H1 (cell line): ENCODE measurements around the gene RUNX1. TPM values are rescaled to one million over a fixed set of nuclear protein-coding genes. Genes with fewer than 3 reads are reported as not detected.

Experiments
- RFX5 ChIP-seq: IDR thresholded peaks from 2 replicates; pipeline ENCODE4 v1.6.1; 2011; ENCODE audit warnings: low read depth, low read length, improper control_type of control experiment, borderline replicate concordance
- SP2 ChIP-seq: IDR thresholded peaks from 2 replicates; pipeline ENCODE4 v1.6.1; 2012; ENCODE audit warnings: mild to moderate bottlenecking, low read length, inconsistent platforms
- polyA plus RNA-seq, 7 experiments: library from polyadenylated mRNA; depleted of rRNA in 3 of 7; stranded (reverse) in 5 of 7; unstranded in 2 of 7; fragments of >200 nt in 5 of 7; fragments of 200-250 nt in 2 of 7; gene quantifications; 1 replicate in 5 of 7; 2 replicates in 1 of 7; 4 replicates in 1 of 7; pipeline versions ENCODE4 v1.2.1 to v1.2.3, GENCODE V29; 2011 to 2013; ENCODE audit warnings: missing spikeins in 2 of 7, mixed read lengths in 2 of 7
- total RNA-seq: library from RNA; stranded (reverse); fragmentation: NEBNext Ultra II Directional; extraction: Animal tissue kit (Norgen Biotek cat#: 25700); gene quantifications from 2 replicates; pipeline ENCODE4 v1.2.1, GENCODE V29; 2021

Gene RUNX1
- total and polyA plus RNA-seq, 2 of the 8 experiments (the other 6 are each of a cell fraction or from before 2014, with no cell fraction given): 0.20 to 0.60 TPM

DNA sequence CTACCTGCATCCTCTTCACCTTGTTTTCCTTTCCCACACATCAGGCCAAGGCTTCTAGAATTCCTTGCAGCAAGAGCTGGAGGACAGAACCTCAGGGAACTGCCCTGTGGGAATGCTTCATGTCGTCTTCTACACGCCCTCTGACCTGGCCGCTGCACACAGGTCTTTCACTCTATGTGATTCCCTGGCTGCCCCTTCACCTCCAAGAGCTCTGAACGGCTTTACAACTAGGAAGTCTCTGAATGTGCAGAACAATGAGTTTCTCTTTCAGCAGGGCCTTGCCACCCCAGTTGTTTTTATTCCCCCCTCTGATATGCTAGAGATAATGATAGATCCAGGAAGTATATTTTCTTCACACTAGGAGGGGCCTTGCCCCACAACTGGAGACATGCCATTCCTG lies 237.7 kb downstream of the RUNX1 start (continued):
- TF ChIP-seq RFX5 (no peak), SP2 (no peak)
